HCT116 (cell line): ENCODE measurements around the gene CRYBB1.

ENCODE experiments used
- CBX3 ChIP-seq: IDR thresholded peaks from 2 replicates; pipeline ENCODE4 v1.6.1; 2012; ENCODE audit warnings: low read depth
- CTCF ChIP-seq, 3 experiments: fragments of 200-600 bp in 1 of 3; sonication (generic) in 1 of 3; IDR thresholded peaks in 2 of 3; conservative IDR thresholded peaks in 1 of 3; 2 replicates each; pipeline ENCODE4 v1.5.1; 2012 to 2017; ENCODE audit warnings: low read depth in 2 of 3, low read length in 2 of 3, antibody characterized with exemption in 1 of 3, borderline replicate concordance in 1 of 3, control low read depth in 1 of 3, mild to moderate bottlenecking in 1 of 3, mixed read lengths in 1 of 3, mixed run types in 1 of 3, moderate library complexity in 1 of 3; ENCODE audit not compliant: insufficient read depth in 1 of 3
- EZH2 ChIP-seq: fragments of 200-600 bp; sonication (generic); IDR thresholded peaks from 2 replicates; pipeline ENCODE4 v1.6.1; 2017; ENCODE audit warnings: antibody characterized with exemption, mixed run types
- EZH2phosphoT487 ChIP-seq: fragments of 200-600 bp; IDR thresholded peaks from 2 replicates; pipeline ENCODE4 v1.6.1; 2018; ENCODE audit warnings: antibody characterized with exemption, borderline replicate concordance
- POLR2A ChIP-seq: IDR thresholded peaks from 2 replicates; pipeline ENCODE4 v1.7.0; 2011; ENCODE audit warnings: borderline replicate concordance; ENCODE audit not compliant: insufficient read depth, insufficient read length; ENCODE audit errors: extremely low read depth
- POLR2AphosphoS5 ChIP-seq: IDR thresholded peaks from 2 replicates; pipeline ENCODE4 v1.6.1; 2011; ENCODE audit warnings: mild to moderate bottlenecking, low read depth, low read length, moderate library complexity
- RAD21 ChIP-seq: IDR thresholded peaks from 2 replicates; pipeline ENCODE4 v1.6.1; 2012; ENCODE audit warnings: low read depth, mild to moderate bottlenecking
- SP1 ChIP-seq: IDR thresholded peaks from 2 replicates; pipeline ENCODE4 v1.6.1; 2012; ENCODE audit warnings: low read depth
- TCF7L2 ChIP-seq: IDR thresholded peaks from 2 replicates; pipeline ENCODE4 v1.7.0; 2011; ENCODE audit warnings: borderline replicate concordance, inconsistent platforms; ENCODE audit not compliant: insufficient read depth, insufficient read length; ENCODE audit errors: extremely low read depth
- ZFX ChIP-seq: fragments of 450-650 bp; IDR thresholded peaks from 2 replicates; pipeline ENCODE4 v1.6.1; 2017
- ZNF274 ChIP-seq: fragments of 200-500 bp; sonication (Bioruptor generic); IDR thresholded peaks from 2 replicates; pipeline ENCODE4 v1.6.1; 2014; ENCODE audit warnings: mild to moderate bottlenecking, low read depth, low read length, inconsistent platforms

GRCh38 chr22:26574001-26574723 is 43.7 kb downstream of the CRYBB1 start:
- TF ChIP-seq RAD21 (no peak), CTCF (IDR thresholded peaks at IDR 0.05 in 2 of 3, conservative IDR thresholded peaks at IDR 0.05 in 1 of 3; ENCODE audit: borderline replicate concordance in 1 of 3, insufficient read depth in 1 of 3, low read depth in 2 of 3, low read length in 2 of 3) (no peak), SP1 (no peak), TCF7L2 (no peak), EZH2 (no peak), POLR2AphosphoS5 (no peak), EZH2phosphoT487 (no peak), CBX3 (no peak), ZNF274 (no peak), POLR2A (no peak), ZFX (no peak)
